GM18505 (cell line): ENCODE data around the gene SMG9.

ENCODE experiments used
- ATAC-seq: cut with Tn5 transposase; IDR thresholded peaks from one replicate; pipeline ENCODE4 v1.9.1; 2021; ENCODE audit not compliant: unreplicated experiment
- POLR2A ChIP-seq: IDR thresholded peaks from 4 replicates; pipeline ENCODE4 v1.6.1; 2011; ENCODE audit warnings: borderline replicate concordance; ENCODE audit not compliant: insufficient read depth, insufficient read length; ENCODE audit errors: extremely low read depth

The SMG9 gene, protein sequence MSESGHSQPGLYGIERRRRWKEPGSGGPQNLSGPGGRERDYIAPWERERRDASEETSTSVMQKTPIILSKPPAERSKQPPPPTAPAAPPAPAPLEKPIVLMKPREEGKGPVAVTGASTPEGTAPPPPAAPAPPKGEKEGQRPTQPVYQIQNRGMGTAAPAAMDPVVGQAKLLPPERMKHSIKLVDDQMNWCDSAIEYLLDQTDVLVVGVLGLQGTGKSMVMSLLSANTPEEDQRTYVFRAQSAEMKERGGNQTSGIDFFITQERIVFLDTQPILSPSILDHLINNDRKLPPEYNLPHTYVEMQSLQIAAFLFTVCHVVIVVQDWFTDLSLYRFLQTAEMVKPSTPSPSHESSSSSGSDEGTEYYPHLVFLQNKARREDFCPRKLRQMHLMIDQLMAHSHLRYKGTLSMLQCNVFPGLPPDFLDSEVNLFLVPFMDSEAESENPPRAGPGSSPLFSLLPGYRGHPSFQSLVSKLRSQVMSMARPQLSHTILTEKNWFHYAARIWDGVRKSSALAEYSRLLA

DNA sequence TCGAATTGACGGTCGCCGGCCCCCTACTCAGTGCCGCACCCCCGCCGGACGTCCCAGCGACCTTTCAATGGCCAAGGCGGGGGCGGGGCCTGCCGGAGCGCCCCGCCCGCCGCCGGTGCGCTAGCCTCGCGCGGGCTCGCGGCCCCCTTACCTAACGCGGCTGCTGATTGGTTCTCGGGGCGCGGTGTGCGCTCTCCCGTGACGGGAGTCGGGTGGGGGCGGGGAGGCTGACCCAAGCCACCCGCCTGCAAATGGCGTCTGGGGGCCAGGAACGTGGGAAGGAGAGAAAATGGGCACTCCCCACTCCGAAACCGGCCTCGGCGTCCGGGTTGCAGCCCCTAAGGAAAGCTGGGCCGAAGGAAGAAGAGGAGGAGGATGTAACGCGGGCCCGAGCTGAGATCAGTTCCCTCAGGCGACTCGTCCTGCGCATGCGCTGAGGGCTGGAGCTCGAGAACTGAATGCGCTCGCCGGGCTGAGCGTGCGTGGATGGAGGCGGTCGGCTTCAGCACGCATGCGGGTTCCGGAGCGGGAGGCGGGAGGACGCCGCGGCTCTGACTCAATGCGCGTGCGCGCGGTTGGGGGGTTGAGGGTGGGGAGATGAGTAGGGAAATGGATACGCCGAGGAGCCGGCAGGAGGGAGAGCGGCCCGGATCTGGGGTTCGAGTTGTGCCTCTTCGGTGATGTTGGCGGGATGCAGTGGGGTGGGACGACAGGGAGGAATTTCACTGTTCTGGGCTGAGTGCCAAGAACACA is at the start of gene SMG9:
TSS of gene SMG9 (minus strand) at position 460 of the 753 bp plus-strand sequence. CDS start 4,221 bp downstream, outside the sequence.
- ATAC-seq, result peak; percentile 60
- peak; percentile 67 for TF ChIP-seq POLR2A

DNA sequence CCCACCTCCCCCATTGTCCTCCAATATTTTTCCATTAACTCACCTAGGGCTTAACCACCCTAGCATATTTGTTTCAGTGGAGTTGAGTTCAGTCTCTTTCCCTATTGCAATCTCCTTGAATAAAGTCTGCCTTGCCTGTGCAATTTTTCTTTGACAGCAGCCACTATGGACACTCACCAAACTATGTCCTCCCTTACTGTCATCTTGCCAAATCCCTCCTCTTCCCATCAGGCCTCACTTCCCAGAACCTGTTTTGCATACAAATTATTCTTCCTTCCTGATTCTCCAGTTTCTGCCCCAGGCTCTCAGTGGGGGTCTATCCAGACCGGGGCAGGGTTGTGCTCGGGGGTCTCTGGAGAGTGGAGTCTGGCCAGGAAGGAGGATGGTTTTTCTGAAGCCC is 49.7 kb upstream of the SMG9 start:
- ATAC-seq, result no peak
- TF ChIP-seq POLR2A, result no peak

DNA sequence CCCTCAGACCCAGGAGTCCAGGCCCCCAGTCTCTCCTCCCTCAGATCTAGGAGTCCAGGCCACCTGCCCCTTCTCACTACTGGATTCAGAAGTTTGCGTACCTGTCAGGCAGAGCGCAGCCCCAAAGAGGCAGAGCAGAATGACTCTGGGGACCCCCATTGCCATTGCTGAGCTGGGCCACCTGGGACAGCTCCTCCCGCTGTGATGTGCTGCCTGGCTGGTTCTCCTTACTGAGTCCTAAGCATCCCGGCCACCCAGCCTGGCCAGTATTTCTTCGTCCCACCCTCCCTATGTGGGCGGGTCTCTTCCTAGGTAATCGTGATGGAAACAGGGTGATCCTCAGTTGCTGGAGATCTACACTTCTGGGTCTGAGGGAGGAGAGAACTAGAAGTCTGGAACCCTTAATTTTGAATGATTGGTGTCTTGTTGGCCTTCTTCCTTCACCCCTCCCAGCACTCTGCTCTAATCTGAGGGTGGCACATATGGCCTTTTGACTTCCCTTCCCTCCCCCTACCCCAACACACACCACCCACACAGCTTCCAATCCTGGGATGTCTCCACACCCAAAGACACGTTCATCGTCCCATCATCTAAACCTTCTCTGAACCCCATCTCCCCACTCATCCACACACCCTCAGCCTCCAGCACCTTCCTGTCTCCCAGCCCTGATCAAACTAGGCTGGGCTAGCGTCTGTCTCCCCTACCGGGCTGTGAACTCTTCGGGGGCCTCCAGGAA is 47.6 kb upstream of the SMG9 start, which contains the start of gene LYPD5:
TSS of gene LYPD5 (minus strand) at position 232 of the 736 bp plus-strand sequence. CDS start at position 165, 67 bp downstream.
- TF ChIP-seq POLR2A, result no peak
- no peak for ATAC-seq

DNA sequence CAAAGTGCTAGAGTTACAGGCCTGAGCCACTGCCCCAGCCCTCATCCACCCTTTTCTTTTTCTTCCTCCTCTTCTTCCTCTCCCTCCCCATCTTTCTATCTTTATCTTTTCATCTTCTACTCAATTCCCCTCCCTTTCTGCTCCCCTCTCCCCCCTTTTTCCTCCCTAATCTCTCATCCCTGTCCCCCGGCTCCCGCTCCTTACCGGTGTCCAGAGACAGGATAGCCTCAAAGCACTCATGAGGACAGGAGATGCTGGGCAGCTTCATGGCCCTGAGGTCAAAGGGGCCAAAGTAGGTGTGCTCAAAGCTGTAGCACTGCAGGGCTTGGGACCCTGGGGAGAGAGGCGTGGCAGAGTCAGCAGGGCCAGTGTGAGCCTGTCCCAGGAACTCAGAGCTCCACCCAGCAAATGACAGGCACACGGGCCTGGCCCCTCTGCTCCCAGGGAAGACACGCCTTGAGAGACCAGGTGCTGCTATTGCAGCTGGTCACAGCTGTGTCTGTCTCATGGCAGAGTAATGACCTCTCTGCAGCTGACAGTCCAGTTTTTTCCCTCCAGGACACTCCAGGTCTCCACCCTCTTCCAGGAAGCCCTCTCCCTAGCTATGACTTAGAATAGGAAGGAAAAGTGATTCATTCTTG is 44.9 kb upstream of the SMG9 start:
- ATAC-seq, result no peak
- TF ChIP-seq POLR2A, result no peak

DNA sequence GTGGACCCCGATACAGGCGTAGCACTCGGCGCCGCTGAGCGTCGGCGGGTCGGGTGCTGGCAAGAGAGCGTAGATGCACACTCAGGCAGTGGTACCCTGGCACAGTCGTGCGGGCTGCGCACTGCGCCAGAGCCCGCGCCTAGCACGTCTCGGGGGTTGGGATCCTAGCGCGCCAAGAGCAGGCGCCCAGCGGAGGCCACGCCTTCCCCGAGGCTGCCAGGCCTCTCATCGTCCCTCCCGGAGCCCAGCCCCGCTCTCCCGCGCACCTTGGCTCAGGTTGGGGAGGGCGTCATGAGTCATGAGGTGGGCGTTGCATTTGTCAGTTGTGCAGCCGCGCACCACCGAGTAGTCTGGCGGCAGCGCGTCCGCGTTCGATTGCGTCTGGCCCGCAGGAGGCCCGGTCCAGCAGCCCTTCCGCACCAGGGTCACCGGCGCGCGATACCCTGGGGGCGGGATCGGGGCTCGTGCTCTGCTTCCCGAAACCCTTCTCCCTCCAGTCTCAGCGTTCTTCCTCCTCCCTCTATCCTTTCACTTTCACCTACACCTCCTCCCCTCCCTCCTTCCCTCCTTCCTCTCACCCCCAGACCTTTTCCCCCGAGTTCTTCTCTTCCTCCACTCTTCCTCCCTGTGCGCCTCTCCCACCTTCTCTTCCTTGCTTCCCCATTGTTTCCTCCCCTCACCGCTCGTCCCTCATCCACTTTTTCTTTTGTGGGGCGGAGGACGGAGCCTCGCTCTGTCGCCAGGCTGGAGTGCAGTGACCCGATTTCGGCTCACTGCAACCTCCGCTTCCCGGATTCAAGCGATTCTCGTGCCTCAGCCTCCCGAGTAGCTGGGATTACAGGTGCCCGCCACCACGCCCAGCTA is 44.0 kb upstream of the SMG9 start:
- no peak for TF ChIP-seq POLR2A
- ATAC-seq, result no peak

DNA sequence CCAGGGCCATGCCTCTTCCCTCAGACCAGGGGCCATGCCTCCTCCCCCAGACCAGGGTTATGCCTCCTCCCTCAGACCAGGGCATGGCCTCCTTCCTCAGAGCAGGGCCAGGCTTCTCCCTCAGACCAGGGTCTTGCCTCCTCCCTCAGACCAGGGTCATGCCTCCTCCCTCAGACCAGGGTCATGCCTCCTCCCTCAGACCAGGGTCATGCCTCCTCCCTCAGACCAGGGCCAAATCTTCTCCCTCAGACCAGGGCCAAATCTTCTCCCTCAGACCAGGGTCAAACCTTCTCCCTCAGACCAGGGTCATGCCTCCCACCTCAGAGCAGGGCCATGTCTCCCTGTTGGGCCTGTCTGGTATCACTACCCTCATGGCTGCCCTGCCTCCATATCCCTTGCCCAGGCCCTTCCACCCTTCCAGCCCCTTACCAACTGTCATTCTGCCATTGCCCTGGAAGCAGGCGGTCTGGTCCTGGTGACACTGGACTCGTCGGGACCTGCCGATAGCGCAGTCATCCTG is 43.3 kb upstream of the SMG9 start:
- no peak for TF ChIP-seq POLR2A

DNA sequence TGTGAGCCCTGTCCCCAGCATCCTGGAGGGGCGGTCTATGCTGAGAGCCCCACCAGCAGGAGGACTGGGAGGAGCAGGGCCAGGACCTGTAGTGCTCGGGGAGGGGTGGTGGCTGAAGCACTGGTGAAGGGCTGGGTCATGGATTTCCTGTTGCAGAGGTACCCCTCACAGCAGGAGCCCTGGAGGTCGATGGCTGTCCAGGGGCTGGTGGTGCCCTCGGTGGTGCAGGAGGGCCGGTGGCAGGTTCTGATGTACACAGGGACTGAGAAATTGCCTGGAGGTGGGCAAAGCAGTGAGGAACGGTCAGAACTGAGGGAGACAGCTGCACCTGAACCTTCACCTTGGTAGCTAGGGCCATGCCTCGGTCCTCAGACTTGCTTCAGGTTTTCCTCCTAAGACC is 42.8 kb upstream of the SMG9 start:
- ATAC-seq, result no peak
- no peak for TF ChIP-seq POLR2A

More for the DNA sequence above, 43.3 kb upstream of the SMG9 start:
- ATAC-seq, result no peak

DNA sequence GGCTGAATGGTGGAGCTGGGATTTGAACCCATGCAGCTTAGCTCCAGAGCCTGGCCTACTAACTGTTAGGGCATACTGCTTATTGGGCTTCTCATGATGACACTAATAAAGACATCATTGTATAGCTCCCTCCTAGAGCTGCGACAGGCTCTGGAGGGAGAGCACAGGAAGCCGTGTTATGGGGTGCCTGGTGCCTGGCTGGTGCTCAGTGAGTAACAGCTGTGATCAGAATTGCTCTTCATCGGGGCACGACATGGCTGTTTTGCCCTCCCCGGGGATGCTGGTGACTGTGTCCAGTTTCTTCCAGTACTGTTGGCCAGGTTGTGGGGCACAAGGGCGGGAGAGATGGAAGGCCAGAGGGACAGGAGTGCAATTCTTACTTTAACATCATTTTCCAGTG is 42.4 kb upstream of the SMG9 start:
- no peak for ATAC-seq
- TF ChIP-seq POLR2A, result no peak

DNA sequence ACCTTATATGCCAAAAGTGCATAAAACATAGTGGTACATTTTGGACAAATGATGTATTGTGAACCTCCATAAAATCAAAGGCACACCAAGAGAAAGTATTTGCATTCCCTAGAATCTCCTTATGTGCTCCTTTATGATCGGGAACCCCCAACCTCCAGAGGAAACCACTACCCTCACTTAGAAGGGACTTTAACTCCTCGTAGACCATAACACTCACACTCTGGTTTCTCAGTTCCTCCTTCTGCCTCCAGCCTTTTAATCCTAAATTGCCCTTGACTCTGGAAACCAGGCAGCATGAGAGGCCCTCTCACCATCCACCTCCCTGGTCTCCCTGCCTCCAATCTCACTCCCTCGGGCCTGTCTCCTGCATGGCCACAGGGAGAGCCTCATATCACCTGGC is 35.8 kb upstream of the SMG9 start:
- TF ChIP-seq POLR2A, result no peak
- ATAC-seq, result no peak

DNA sequence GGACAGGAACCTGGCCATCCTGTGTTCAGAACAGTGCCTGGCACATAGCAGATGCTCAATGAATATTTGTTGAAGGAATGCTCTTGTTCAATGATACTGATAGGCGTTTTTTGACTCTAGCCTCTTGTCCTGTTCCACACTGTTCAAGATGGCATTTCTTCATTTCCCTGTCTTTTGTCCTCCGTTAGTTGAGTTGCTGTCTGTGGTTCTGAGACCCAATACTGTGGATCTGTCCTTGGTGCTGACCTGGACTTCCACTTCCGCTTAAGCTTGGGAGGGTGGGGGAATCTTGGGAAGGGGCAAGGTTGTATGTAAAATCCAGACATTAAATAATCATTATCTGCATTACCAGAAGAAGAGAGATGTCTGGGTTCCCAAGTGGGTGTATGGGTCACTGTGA is 34.3 kb upstream of the SMG9 start:
- TF ChIP-seq POLR2A, result no peak
- no peak for ATAC-seq

DNA sequence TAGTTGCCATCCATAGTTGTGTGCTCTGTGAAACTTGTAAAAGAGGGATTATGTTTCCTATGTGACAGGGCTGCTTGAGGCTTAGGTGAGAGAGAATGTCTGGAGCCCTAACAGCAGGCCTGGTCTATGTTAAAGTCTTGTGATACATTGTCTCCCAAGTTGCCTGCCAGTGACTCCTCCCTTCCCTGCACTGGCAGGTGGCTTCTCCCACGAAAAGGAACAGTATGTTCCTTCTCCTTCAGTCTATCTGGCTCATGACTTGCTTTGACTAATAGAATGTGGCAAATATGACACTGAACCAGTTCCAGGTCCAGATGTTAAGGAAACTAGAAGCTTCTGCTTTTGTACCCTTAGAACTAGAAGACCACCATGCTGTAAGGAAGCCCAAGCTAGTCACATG is 31.9 kb upstream of the SMG9 start:
- TF ChIP-seq POLR2A, result no peak
- no peak for ATAC-seq
